SK-N-SH (cell line): ENCODE data around the gene NRTN. TPM values are rescaled to one million over a fixed set of nuclear protein-coding genes. Genes with fewer than 3 reads are reported as not detected.
"Not testable (repeated sequence)": the region's sequence is repeated elsewhere in the genome, so short reads cannot be mapped to it uniquely, and the experiment has no call there.

Experiments used
- CTCF ChIA-PET: fragments of 300-600, 350-600 bp; formaldehyde crosslinking; extraction: SDS; loops from one replicate; lab custom pipeline; 2021; lab: Yijun Ruan, JAX
- POLR2A ChIA-PET: fragments of 350-600 bp; sonication (Branson Sonifier 250); formaldehyde crosslinking; extraction: SDS; loops from one replicate; lab custom pipeline; 2020; ENCODE audit warnings: antibody characterized with exemption, inconsistent platforms; lab: Yijun Ruan, JAX
- DNase-seq: peaks from one replicate; pipeline ENCODE4 v3.0.0; 2012
- H2AFZ ChIP-seq: fragments of 200-600 bp; sonication (generic); 2 replicates; pipeline ENCODE4 v1.8.1; 2016; ENCODE audit warnings: antibody characterized with exemption, mild to moderate bottlenecking, low read depth
- H3F3A ChIP-seq: fragments of 200-600 bp; sonication (generic); replicated peaks from 2 replicates; pipeline ENCODE3; 2016; ENCODE audit warnings: antibody characterized with exemption, mild to moderate bottlenecking; ENCODE audit not compliant: insufficient read depth
- H3K27ac ChIP-seq, 2 experiments: fragments of 200-500 bp in 1 of 2; fragments of 200-600 bp in 1 of 2; sonication (Bioruptor generic) in 1 of 2; sonication (generic), shearing (Covaris generic) in 1 of 2; 2 replicates each; pipeline versions ENCODE4 v1.5.1 to v1.6.1; 2014 to 2016; ENCODE audit warnings: low read depth in 2 of 2, inconsistent platforms in 1 of 2, low read length in 1 of 2, mild to moderate bottlenecking in 1 of 2, mixed read lengths in 1 of 2
- H3K27me3 ChIP-seq: fragments of 200-600 bp; sonication (generic), shearing (Covaris generic); 2 replicates; pipeline ENCODE4 v1.6.1; 2016; ENCODE audit warnings: mixed run types; ENCODE audit not compliant: insufficient read depth
- H3K36me3 ChIP-seq, 2 experiments: fragments of 200-500 bp in 1 of 2; fragments of 200-600 bp in 1 of 2; sonication (Bioruptor generic) in 1 of 2; sonication (generic) in 1 of 2; replicated peaks in 1 of 2; 2 replicates each; pipeline versions ENCODE3 to v1.5.1; 2014 to 2016; ENCODE audit warnings: low read length in 1 of 2, mild to moderate bottlenecking in 1 of 2; ENCODE audit not compliant: insufficient read depth in 2 of 2, control insufficient read depth in 1 of 2
- H3K4me1 ChIP-seq, 2 experiments: fragments of 200-500 bp in 1 of 2; fragments of 200-600 bp in 1 of 2; sonication (Bioruptor generic) in 1 of 2; sonication (generic), shearing (Covaris generic) in 1 of 2; 2 replicates each; pipeline versions ENCODE4 v1.5.1 to v1.6.1; 2014 to 2016; ENCODE audit warnings: low read depth in 1 of 2, low read length in 1 of 2, mixed run types in 1 of 2; ENCODE audit not compliant: insufficient read depth in 2 of 2, control insufficient read depth in 1 of 2
- H3K4me2 ChIP-seq: fragments of 200-600 bp; sonication (generic), shearing (Covaris generic); 2 replicates; pipeline ENCODE4 v1.6.1; 2017; ENCODE audit warnings: mixed run types
- H3K4me3 ChIP-seq, 2 experiments: fragments of 200-500 bp in 1 of 2; fragments of 200-600 bp in 1 of 2; sonication (Bioruptor generic) in 1 of 2; sonication (generic), shearing (Covaris generic) in 1 of 2; 2 replicates each; pipeline versions ENCODE4 v1.5.1 to v1.8.1; 2014 to 2016; ENCODE audit warnings: low read depth in 2 of 2, inconsistent platforms in 1 of 2, low read length in 1 of 2, mild to moderate bottlenecking in 1 of 2, mixed read lengths in 1 of 2, moderate library complexity in 1 of 2
- H3K79me2 ChIP-seq: fragments of 200-600 bp; sonication (generic); 2 replicates; pipeline ENCODE4 v1.8.1; 2017; ENCODE audit warnings: mild to moderate bottlenecking; ENCODE audit not compliant: insufficient read depth
- H3K9ac ChIP-seq: fragments of 200-600 bp; sonication (generic); 2 replicates; pipeline ENCODE4 v1.6.1; 2017; ENCODE audit warnings: mixed run types
- H3K9me2 ChIP-seq: fragments of 200-600 bp; sonication (generic); 2 replicates; pipeline ENCODE4 v1.6.1; 2017; ENCODE audit warnings: mixed run types
- H3K9me3 ChIP-seq: fragments of 200-600 bp; sonication (generic); 2 replicates; pipeline ENCODE4 v1.6.1; 2017; ENCODE audit warnings: mixed run types, mild to moderate bottlenecking, moderate library complexity
- H4K20me1 ChIP-seq: fragments of 200-600 bp; sonication (generic); 2 replicates; pipeline ENCODE4 v1.6.1; 2017; ENCODE audit warnings: mild to moderate bottlenecking, mixed run types; ENCODE audit not compliant: insufficient read depth
- CHD2 ChIP-seq: fragments of 150-350 bp; IDR thresholded peaks from 2 replicates; pipeline ENCODE4 v1.6.1; 2018; ENCODE audit warnings: low read length; ENCODE audit not compliant: partially characterized antibody
- EZH2phosphoT487 ChIP-seq: fragments of 200-600 bp; sonication (generic); IDR thresholded peaks from 2 replicates; pipeline ENCODE4 v1.6.1; 2017; ENCODE audit warnings: low read depth, mixed run types, mild to moderate bottlenecking, antibody characterized with exemption, moderate library complexity, borderline replicate concordance
- GABPA ChIP-seq: IDR thresholded peaks from 2 replicates; pipeline ENCODE4 v1.4.0; 2012; ENCODE audit warnings: low read depth, mild to moderate bottlenecking
- GATA2 ChIP-seq: sonication (generic); formaldehyde crosslinking; IDR thresholded peaks from 2 replicates; pipeline ENCODE4 v1.5.0; 2020; ENCODE audit warnings: mild to moderate bottlenecking, missing genetic modification reagents
- JUND ChIP-seq: IDR thresholded peaks from 2 replicates; pipeline ENCODE4 v1.4.0; 2012
- MXI1 ChIP-seq: IDR thresholded peaks from 2 replicates; pipeline ENCODE4 v1.6.1; 2012; ENCODE audit warnings: mild to moderate bottlenecking, low read depth, low read length, improper control_type of control experiment
- NFIC ChIP-seq: IDR thresholded peaks from 2 replicates; pipeline ENCODE4 v1.4.0; 2012; ENCODE audit warnings: borderline replicate concordance
- NRF1 ChIP-seq: IDR thresholded peaks from 2 replicates; pipeline ENCODE4 v1.6.1; 2012; ENCODE audit warnings: low read depth, mild to moderate bottlenecking, low read length
- POLR2AphosphoS5 ChIP-seq: IDR thresholded peaks from 2 replicates; pipeline ENCODE4 v1.6.1; 2012; ENCODE audit warnings: low read depth, low read length
- RAD21 ChIP-seq: IDR thresholded peaks from 2 replicates; pipeline ENCODE4 v1.6.1; 2012; ENCODE audit warnings: mild to moderate bottlenecking, low read length
- RCOR1 ChIP-seq: fragments of 150-350 bp; IDR thresholded peaks from 2 replicates; pipeline ENCODE4 v1.6.1; 2017; ENCODE audit warnings: antibody characterized with exemption, low read length
- RFX5 ChIP-seq: IDR thresholded peaks from 2 replicates; pipeline ENCODE4 v1.6.1; 2012; ENCODE audit warnings: mild to moderate bottlenecking, improper control_type of control experiment, low read length
- TCF12 ChIP-seq: IDR thresholded peaks from 2 replicates; pipeline ENCODE4 v1.4.0; 2012
- TEAD4 ChIP-seq: IDR thresholded peaks from 2 replicates; pipeline ENCODE4 v1.4.0; 2012; ENCODE audit warnings: mild to moderate bottlenecking, borderline replicate concordance; ENCODE audit not compliant: insufficient read depth
- YY1 ChIP-seq: IDR thresholded peaks from 2 replicates; pipeline ENCODE4 v1.4.0; 2012; ENCODE audit warnings: low read depth, mild to moderate bottlenecking
- WGBS: methylation state at CpG from one replicate; pipeline ENCODE4 v1.1.6; 2017; ENCODE audit warnings: low lambda C conversion rate; 5-methylcytosine and 5-hydroxymethylcytosine counted together
- polyA plus RNA-seq, 3 experiments: library from polyadenylated mRNA; depleted of rRNA; stranded (reverse); fragments of >200 nt; gene quantifications; 2 replicates each; pipeline ENCODE4 v1.2.3, GENCODE V29; 2012
- TF ChIP-seq, protein P1 (sequence below): IDR thresholded peaks from 2 replicates; pipeline ENCODE4 v1.6.1; 2012; ENCODE audit warnings: mild to moderate bottlenecking, low read depth, low read length, moderate library complexity
- TF ChIP-seq, protein P2 (sequence below): fragments of 150-350 bp; IDR thresholded peaks from 2 replicates; pipeline ENCODE4 v1.6.1; 2017; ENCODE audit warnings: antibody characterized with exemption, low read length, low read depth, borderline replicate concordance
- TF ChIP-seq, protein P3 (sequence below): IDR thresholded peaks from 2 replicates; pipeline ENCODE4 v1.4.0; 2012; ENCODE audit warnings: low read depth
- TF ChIP-seq, protein P4 (sequence below): IDR thresholded peaks from 2 replicates; pipeline ENCODE4 v1.4.0; 2012; ENCODE audit warnings: low read depth, borderline replicate concordance

NRTN gene
- polyA plus RNA-seq, 1 of the 3 experiments (the other 2 are of a cell fraction) = 0.99 TPM

DNA sequence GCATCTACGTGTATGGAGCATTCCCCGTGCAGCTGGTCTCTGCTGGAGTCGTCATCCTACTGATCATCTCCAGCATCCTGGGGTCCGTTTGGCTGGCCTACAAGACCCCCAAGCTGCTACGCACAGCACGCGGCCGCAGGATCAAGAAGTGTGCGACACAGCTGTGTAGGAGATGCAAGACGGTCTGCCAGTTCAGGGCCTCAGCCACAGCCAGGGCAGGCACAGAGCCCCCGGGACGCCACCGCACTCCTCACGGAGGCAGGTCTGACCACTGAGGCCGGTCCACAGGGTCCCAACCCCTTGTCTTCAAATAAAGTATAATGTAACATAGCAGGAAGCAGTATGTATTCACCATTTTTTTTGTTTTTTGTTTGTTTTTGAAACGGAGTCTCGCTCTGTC, 26.5 kb upstream of the NRTN start (continued):
- TF ChIP-seq, protein P1, sequence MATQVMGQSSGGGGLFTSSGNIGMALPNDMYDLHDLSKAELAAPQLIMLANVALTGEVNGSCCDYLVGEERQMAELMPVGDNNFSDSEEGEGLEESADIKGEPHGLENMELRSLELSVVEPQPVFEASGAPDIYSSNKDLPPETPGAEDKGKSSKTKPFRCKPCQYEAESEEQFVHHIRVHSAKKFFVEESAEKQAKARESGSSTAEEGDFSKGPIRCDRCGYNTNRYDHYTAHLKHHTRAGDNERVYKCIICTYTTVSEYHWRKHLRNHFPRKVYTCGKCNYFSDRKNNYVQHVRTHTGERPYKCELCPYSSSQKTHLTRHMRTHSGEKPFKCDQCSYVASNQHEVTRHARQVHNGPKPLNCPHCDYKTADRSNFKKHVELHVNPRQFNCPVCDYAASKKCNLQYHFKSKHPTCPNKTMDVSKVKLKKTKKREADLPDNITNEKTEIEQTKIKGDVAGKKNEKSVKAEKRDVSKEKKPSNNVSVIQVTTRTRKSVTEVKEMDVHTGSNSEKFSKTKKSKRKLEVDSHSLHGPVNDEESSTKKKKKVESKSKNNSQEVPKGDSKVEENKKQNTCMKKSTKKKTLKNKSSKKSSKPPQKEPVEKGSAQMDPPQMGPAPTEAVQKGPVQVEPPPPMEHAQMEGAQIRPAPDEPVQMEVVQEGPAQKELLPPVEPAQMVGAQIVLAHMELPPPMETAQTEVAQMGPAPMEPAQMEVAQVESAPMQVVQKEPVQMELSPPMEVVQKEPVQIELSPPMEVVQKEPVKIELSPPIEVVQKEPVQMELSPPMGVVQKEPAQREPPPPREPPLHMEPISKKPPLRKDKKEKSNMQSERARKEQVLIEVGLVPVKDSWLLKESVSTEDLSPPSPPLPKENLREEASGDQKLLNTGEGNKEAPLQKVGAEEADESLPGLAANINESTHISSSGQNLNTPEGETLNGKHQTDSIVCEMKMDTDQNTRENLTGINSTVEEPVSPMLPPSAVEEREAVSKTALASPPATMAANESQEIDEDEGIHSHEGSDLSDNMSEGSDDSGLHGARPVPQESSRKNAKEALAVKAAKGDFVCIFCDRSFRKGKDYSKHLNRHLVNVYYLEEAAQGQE = no peak
- no peak for TF ChIP-seq NFIC

DNA sequence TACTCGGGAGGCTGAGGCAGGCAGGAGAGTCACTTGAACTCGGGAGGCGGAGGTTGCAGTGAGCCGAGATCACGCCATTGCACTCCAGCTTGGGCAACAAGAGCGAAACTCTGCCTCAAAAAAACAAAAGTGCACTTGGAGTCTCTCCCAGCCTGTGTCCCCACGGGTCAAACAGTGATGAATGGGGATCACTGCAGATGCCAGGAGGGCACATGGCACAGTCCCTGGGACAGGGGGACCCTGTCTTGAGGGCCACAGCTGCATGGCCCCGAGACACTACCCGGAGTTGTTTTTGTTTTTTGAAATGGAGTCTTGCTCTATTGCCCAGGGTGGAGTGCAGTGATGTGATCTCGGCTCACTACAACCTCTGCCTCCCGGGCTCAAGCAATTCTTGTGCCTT, 24.0 kb upstream of the NRTN start:
- CTCF ChIA-PET = interaction anchor here (0.9 to 4.7 kb wide), 5 partner anchors 9 to 102 kb away, joined by 3 to 17 read pairs (median 3); no protein-coding TSS in a partner anchor
- WGBS = 63% methylated on average over 11 of the region's 11 CpGs
- not testable (repeated sequence) for H3F3A ChIP-seq

DNA sequence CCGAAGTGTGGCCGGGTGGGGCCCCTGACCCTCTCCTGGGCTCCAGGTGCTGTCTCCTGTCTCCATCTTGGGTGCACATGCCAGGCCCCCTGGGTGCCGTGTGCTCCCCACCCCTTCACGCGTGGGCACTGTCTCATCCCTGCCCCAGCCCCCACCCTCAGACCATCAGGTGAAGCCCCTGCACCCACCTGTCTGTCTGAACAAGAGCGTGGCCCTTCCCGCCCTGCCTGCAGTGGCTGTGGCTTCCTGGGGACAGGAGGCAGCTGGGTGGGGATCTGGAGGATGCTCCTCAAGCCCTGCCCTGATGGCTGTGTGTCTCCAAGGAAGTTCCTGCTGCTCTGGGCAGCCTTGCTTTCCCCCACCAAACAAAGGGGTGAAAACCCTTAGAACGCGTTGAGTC, 22.5 kb upstream of the NRTN start:
- Histone ChIP-seq H2AFZ (no peak overlapping the region), H3K36me3 (peaks cover 0 to 23% of the 10 kb centered on the region in 2 experiments), H3K4me2 (no peak overlapping the region), H3K27ac (no peak overlapping the region), H3K9ac (no peak overlapping the region), H3K4me1 (no peaks in the 10 kb centered on the region), H3F3A (no peaks in the 10 kb centered on the region), H3K9me3 (no peaks in the 10 kb centered on the region), H3K9me2 (no peaks in the 10 kb centered on the region), H3K27me3 (no peaks in the 10 kb centered on the region), H3K4me3 (no peak overlapping the region), H4K20me1 (no peaks in the 10 kb centered on the region), H3K79me2 (no peaks in the 10 kb centered on the region)
- POLR2A ChIA-PET = interaction anchor here (1.4 kb wide), 1 partner anchor 15 kb away, joined by 4 read pairs; no protein-coding TSS in a partner anchor
- 93% methylated on average over 3 of the region's 9 CpGs for WGBS
- CTCF ChIA-PET = interaction anchor here (0.6 to 4.7 kb wide), 4 partner anchors 8 to 26 kb away, joined by 3 to 17 read pairs (median 6); no protein-coding TSS in a partner anchor
- no peak for DNase-seq
- TF ChIP-seq POLR2AphosphoS5 = no peak
- no peak for TF ChIP-seq NRF1
- TF ChIP-seq, protein P2, sequence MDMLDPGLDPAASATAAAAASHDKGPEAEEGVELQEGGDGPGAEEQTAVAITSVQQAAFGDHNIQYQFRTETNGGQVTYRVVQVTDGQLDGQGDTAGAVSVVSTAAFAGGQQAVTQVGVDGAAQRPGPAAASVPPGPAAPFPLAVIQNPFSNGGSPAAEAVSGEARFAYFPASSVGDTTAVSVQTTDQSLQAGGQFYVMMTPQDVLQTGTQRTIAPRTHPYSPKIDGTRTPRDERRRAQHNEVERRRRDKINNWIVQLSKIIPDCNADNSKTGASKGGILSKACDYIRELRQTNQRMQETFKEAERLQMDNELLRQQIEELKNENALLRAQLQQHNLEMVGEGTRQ = no peak
- TF ChIP-seq CHD2 = no peak
- TF ChIP-seq, protein P3, sequence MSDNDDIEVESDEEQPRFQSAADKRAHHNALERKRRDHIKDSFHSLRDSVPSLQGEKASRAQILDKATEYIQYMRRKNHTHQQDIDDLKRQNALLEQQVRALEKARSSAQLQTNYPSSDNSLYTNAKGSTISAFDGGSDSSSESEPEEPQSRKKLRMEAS = no peak
- TF ChIP-seq, protein P4, sequence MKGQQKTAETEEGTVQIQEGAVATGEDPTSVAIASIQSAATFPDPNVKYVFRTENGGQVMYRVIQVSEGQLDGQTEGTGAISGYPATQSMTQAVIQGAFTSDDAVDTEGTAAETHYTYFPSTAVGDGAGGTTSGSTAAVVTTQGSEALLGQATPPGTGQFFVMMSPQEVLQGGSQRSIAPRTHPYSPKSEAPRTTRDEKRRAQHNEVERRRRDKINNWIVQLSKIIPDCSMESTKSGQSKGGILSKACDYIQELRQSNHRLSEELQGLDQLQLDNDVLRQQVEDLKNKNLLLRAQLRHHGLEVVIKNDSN = no peak
- no peak for TF ChIP-seq RAD21
- TF ChIP-seq NFIC = no peak
- TF ChIP-seq GABPA = no peak
- no peak for TF ChIP-seq TCF12
- TF ChIP-seq MXI1 = no peak
- no peak for TF ChIP-seq YY1
- no peak for TF ChIP-seq GATA2
- TF ChIP-seq EZH2phosphoT487 = no peak
- TF ChIP-seq RCOR1 = no peak
- no peak for TF ChIP-seq RFX5
- no peak for TF ChIP-seq JUND
- no peak for TF ChIP-seq TEAD4

More for the DNA sequence above, 24.0 kb upstream of the NRTN start:
- H3K36me3 ChIP-seq, H3K79me2 ChIP-seq, DNase-seq, H3K27me3 ChIP-seq, H2AFZ ChIP-seq, H3K9me2 ChIP-seq, H3K9ac ChIP-seq, H3K27ac ChIP-seq, H3K9me3 ChIP-seq, H3K4me1 ChIP-seq, H3K4me2 ChIP-seq, H4K20me1 ChIP-seq, H3K4me3 ChIP-seq: not testable (repeated sequence)
- POLR2A ChIA-PET = interaction anchor here (1.5 kb wide), 1 partner anchor 90 kb away, joined by 5 read pairs; no protein-coding TSS in a partner anchor
